Large intestine (tissue), 12 donors: ENCODE results near the gene OTOP3. TPM values are rescaled to one million over a fixed set of nuclear protein-coding genes. Genes with fewer than 3 reads are reported as not detected.

Source experiments
- DNase-seq, 2 donors: peaks; one replicate each; pipeline versions ENCODE4 v3.0.0 to v3.0.0-alpha.2; 2013
- H3K27ac ChIP-seq: one replicate; pipeline ENCODE4 v1.5.1; 2013; ENCODE audit warnings: low read length
- H3K27me3 ChIP-seq: 2 replicates; pipeline ENCODE4 v1.6.1; 2013; ENCODE audit warnings: low read length; ENCODE audit not compliant: control insufficient read depth, insufficient read depth
- H3K36me3 ChIP-seq: 2 replicates; pipeline ENCODE4 v1.6.1; 2013; ENCODE audit warnings: low read length; ENCODE audit not compliant: control insufficient read depth, insufficient read depth
- H3K4me1 ChIP-seq: one replicate; pipeline ENCODE4 v1.6.1; 2013; ENCODE audit warnings: low read length; ENCODE audit not compliant: control insufficient read depth, insufficient read depth
- H3K4me3 ChIP-seq: one replicate; pipeline ENCODE4 v1.5.1; 2013; ENCODE audit warnings: low read length
- H3K9me3 ChIP-seq: one replicate; pipeline ENCODE4 v1.6.1; 2013; ENCODE audit warnings: mild to moderate bottlenecking, low read depth, low read length, moderate library complexity; ENCODE audit not compliant: control insufficient read depth
- WGBS: methylation state at CpG from one replicate; pipeline ENCODE4 v1.1.5; 2013; ENCODE audit warnings: low lambda C conversion rate; ENCODE audit not compliant: insufficient coverage; 5-methylcytosine and 5-hydroxymethylcytosine counted together
- long read RNA-seq, 11 donors: transcript quantifications; one replicate each; lab custom pipeline, GENCODE V29; 2026
- polyA plus RNA-seq: library from polyadenylated mRNA; unstranded; fragments of 120-200 nt; gene quantifications from one replicate; pipeline ENCODE4 v1.2.1, GENCODE V29; 2013

The OTOP3 gene, protein sequence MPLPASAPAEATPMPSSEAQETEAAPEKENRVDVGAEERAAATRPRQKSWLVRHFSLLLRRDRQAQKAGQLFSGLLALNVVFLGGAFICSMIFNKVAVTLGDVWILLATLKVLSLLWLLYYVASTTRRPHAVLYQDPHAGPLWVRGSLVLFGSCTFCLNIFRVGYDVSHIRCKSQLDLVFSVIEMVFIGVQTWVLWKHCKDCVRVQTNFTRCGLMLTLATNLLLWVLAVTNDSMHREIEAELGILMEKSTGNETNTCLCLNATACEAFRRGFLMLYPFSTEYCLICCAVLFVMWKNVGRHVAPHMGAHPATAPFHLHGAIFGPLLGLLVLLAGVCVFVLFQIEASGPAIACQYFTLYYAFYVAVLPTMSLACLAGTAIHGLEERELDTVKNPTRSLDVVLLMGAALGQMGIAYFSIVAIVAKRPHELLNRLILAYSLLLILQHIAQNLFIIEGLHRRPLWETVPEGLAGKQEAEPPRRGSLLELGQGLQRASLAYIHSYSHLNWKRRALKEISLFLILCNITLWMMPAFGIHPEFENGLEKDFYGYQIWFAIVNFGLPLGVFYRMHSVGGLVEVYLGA
- 13.8 TPM for polyA plus RNA-seq
- long read RNA-seq, donor 1 = 0 reads
- long read RNA-seq, donor 2, partial matches to known transcripts = 0 of 1 reads
- long read RNA-seq, donor 2, other reads (novel, unspliced or antisense) = 0 of 1 reads
- long read RNA-seq, donor 3 = 0 reads
- long read RNA-seq, donor 4 = 0 reads
- long read RNA-seq, donor 5 = 0 reads
- long read RNA-seq, donor 6, transcript OTOP3-201 (7 exons, 2,516 nt) = major isoform, 8 of 25 reads
- long read RNA-seq, donor 6, partial matches to known transcripts = 17 of 25 reads
- long read RNA-seq, donor 6, other reads (novel, unspliced or antisense) = 0 of 25 reads
- long read RNA-seq, donor 7 = 0 reads
- long read RNA-seq, donor 8, partial matches to known transcripts = 0 of 2 reads
- long read RNA-seq, donor 8, other reads (novel, unspliced or antisense) = 0 of 2 reads
- long read RNA-seq, donor 9, partial matches to known transcripts = 0 of 1 reads
- long read RNA-seq, donor 9, other reads (novel, unspliced or antisense) = 0 of 1 reads
- long read RNA-seq, donor 10, transcript OTOP3-201 (7 exons, 2,516 nt) = major isoform, 14 of 22 reads
- long read RNA-seq, donor 10, partial matches to known transcripts = 8 of 22 reads
- long read RNA-seq, donor 10, other reads (novel, unspliced or antisense) = 0 of 22 reads
- long read RNA-seq, donor 11 = 0 reads

DNA sequence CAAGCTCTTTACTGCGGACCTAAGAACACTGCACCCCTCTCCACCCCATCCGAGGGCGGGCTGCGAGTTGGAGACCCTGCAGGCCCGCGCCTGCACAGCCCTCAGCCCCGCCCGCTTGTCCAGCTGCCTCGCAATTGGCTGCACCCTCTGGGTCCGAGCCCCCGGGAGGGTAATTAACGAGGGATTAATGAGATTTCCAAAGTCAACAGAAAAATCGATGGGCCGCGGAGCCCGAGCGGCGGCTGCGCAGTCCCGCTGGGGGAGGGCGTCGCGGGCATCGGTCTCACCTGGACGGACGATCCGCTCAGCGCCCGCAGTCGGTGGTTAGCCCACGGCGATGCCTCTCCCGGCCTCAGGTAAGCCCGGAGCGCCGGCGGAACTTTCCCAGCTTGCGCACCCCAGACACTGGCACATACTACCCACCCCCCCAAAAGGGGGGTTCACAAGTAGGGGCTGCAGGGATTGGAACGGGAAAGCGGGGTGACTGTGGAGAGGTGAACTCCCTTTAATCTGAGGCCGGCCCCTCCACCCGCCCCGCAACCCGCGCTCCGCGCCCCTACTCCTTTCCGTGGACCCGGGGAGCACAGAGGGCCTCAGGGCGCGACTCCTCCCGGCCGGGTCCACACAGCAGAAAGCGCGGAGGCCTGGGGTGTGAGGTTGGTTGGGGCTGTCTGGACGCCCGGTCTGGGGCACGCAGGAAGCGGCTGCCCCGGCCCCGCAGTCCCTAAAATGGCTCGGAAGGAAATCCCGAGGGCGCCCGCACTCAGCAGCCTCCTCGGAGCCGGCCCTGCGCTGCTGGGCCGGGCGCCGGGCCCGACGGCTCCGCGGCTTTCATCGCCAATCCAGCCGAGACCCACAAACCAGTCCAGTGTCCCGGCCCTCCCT, at the start of gene OTOP3:
Gene OTOP3, plus strand, starts transcription at position 314 of the 885 bp plus-strand sequence. Its CDS starts 24 bp downstream, at position 338.
- H3K27me3 ChIP-seq = peaks cover 76% of the 10 kb centered on the region
- no peaks in the 10 kb centered on the region for H3K36me3 ChIP-seq
- no CpG with 5 or more reads among the region's 78 CpGs for whole genome bisulfite sequencing
- H3K9me3 ChIP-seq = peaks cover 8% of the 10 kb centered on the region
- H3K4me1 ChIP-seq = peaks cover 36% of the 10 kb centered on the region
- H3K4me3 ChIP-seq = peak within 1 kb of the TSS; percentile 32
- DNase-seq = no peak
- no peak within 1 kb of the TSS for H3K27ac ChIP-seq

DNA sequence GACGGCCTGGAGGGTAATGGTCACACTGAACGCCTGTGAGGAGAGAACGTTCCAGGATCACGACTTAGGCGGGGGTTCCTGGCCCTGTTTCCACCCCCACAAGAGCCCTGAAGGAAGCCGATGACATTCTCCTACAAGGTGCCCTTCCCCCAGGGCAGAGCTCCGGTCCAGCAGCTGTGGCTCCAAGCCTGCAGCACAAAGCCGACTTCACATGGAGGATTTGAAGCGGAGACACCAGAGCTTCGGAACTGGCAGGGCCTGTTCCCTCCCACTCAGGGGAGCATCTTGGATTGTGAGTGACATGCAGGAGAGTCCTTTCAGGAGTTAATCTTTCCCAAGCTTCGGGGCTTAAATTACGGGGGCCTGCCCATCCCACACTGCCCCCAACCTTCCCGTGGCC, 47.2 kb upstream of the OTOP3 start:
- no CpG with 5 or more reads among the region's 13 CpGs for WGBS
- Histone ChIP-seq H3K36me3 (no peaks in the 10 kb centered on the region), H3K4me1 (peaks cover 6% of the 10 kb centered on the region), H3K9me3 (no peaks in the 10 kb centered on the region), H3K27ac (no peak overlapping the region), H3K27me3 (peaks cover 25% of the 10 kb centered on the region), H3K4me3 (no peak overlapping the region)
- no peak for DNase-seq

DNA sequence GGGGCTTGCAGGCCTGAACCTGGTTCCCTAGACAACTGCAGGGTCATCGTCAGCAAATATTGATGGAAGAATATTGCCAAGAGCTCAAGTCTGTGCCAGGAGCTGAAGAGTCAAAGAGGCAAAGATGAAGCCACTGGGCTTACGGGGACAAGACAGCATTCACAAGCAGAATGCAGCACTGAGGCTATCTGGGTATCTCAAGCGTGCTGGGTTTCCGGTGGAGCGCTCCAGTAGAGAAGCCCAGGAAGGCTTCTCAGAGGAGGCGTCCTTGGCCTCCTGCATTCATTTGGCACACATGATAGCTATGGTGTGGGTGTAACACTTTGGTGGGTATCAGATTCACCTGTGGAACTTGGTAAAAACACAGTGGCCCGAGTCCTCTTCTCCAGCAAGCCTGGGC, 45.1 kb upstream of the OTOP3 start:
- H3K27ac ChIP-seq = no peak overlapping the region
- no peaks in the 10 kb centered on the region for H3K9me3 ChIP-seq
- H3K4me1 ChIP-seq = peaks cover 13% of the 10 kb centered on the region
- H3K36me3 ChIP-seq = no peaks in the 10 kb centered on the region
- no peak for DNase-seq
- no peak overlapping the region for H3K4me3 ChIP-seq
- H3K27me3 ChIP-seq = peaks cover 40% of the 10 kb centered on the region
- WGBS = no CpG with 5 or more reads among the region's 7 CpGs

DNA sequence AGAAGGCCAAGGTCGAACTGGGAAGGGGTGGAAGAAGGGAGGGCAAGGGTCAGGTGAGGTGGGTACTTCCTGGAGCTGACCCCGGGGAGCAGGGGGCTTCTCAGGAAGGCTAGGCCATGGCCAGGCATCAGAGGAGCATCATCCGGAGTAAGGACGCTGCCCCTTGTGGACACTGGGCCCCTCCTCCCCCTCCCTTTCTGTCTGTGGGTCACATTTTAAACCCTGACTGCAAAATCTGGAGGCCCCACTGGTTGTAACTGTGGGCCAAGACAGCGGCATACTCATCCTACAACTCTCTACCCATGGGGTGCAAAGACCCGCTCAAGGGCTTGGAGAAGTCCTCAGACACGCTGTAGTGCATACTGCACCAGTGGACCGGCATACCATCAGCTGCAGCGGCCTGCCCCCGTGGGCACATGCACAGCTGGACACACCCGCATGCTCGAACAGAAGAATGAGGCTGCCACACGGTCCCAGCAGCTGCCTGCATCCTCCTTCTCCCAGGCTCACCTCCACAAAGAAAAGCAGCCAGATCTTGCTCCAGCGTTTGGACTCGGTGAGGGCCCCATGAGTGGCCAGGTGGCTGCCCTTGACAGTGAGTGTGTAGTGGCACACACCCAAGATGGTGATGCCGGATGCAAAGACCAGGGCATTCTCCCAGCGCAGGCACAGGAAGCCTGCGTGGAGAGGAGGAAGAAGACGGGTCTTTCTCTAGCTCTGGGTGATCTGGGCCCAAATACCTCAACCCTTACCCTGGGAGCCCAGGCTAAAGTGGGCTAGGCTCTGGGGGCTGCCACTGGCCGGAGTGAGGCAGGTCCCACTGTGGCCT, 43.5 kb upstream of the OTOP3 start:
- DNase-seq = peak in 1 of 2 donors; percentile 24

DNA sequence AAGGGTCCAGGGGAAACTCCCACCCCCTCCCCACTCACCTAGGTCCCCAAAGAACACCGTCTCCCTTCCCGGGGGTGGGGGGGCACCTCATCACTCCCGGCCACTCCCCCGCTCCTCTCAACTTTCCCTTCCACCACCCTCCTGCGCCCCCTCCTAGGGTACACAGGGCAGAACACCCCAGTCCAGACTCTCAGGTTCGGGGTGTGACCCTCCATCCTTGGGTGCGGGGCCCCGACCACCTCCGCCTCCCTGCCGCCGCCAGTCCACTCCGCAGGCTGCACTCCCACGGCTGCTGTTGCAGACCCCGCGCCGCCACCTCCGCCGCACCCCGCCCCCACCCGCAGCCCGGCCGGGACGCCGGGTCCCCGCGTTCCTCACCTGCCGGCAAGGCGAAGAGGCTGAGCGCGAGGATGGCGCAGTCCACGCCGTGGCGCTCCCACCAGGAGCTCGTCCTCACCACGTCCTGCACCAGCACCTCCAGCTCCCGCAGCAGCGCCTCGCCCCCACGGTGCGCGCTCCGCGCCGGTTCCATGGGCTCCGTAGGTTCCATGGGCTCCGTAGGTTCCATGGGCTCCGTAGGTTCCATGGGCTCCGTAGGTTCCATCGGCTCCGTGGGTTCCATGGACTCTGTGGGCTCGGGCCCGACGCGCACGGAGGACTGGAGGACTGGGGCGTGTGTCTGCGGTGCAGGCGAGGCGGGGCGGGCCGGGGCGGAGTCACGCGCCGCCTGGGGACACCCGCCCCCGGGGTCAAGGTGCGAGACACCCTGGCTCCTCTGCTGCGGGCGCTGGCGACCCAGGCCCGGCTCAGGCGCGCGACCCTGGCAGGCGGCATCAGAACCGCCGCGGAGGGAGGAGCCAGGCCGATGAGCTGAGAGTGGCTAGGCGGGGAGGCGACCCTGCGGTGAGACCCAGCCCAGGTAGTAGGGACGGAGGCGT, 42.5 kb upstream of the OTOP3 start, which contains the start of gene FADS6:
Gene FADS6, minus strand, starts transcription at position 660 of the 938 bp plus-strand sequence. Its CDS starts 38 bp downstream, at position 622.
- no peak within 1 kb of the TSS for H3K27ac ChIP-seq
- peak within 1 kb of the TSS; percentile 56 for H3K4me3 ChIP-seq
- H3K36me3 ChIP-seq = no peaks in the 10 kb centered on the region
- H3K9me3 ChIP-seq = no peaks in the 10 kb centered on the region
- peaks cover 13% of the 10 kb centered on the region for H3K4me1 ChIP-seq
- DNase-seq = peak; percentile 70 to 86
- peaks cover 49% of the 10 kb centered on the region for H3K27me3 ChIP-seq
- WGBS = 60% methylated on average over 2 of the region's 86 CpGs

More for the DNA sequence above, 43.5 kb upstream of the OTOP3 start:
- H3K4me1 ChIP-seq = peaks cover 13% of the 10 kb centered on the region
- WGBS = 20% methylated on average over 1 of the region's 20 CpGs
- H3K27ac ChIP-seq = no peak overlapping the region
- H3K9me3 ChIP-seq = no peaks in the 10 kb centered on the region
- H3K4me3 ChIP-seq = peak overlapping the region; percentile 56
- H3K27me3 ChIP-seq = peaks cover 49% of the 10 kb centered on the region
- no peaks in the 10 kb centered on the region for H3K36me3 ChIP-seq

DNA sequence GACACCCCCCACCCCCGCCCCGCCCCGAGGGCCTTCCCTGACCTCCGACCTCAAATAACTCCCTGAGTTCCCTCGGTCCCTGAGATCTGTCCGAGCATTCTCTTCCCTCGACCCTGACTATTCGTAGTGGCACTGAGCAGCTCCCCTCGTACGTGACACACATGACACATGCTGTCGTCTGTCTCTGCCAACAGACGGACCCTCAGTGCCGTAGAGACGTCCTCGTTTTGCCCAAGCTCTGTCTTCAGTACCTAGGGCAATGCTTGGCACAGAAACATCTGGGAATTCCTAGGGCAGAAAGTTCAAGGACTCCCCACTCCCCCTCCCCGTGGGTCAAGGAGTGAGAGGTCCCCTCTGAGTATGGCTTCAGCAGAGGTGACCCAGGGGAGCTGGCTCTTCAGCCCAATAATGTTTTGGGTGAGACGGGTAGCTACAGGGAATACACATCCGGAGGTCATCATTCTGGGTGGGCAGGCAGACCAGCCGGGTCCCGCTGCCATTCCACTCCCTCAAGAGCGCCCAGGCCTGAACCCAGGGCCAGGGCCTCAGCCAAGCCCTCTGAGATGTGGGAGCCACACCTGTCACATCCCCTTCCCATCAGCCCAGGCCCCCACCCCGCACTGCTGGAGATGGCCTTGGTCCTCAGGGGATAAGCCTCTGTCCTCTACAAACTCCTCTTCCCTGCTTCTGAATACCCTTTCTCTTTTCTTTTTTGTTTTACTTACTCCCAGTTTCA, 41.6 kb upstream of the OTOP3 start:
- no peak overlapping the region for H3K27ac ChIP-seq
- no peaks in the 10 kb centered on the region for H3K36me3 ChIP-seq
- H3K4me1 ChIP-seq = peaks cover 13% of the 10 kb centered on the region
- peak overlapping the region; percentile 46 for H3K4me3 ChIP-seq
- no peak for DNase-seq
- WGBS = no CpG with 5 or more reads among the region's 22 CpGs
- H3K9me3 ChIP-seq = no peaks in the 10 kb centered on the region
- H3K27me3 ChIP-seq = peaks cover 45% of the 10 kb centered on the region

DNA sequence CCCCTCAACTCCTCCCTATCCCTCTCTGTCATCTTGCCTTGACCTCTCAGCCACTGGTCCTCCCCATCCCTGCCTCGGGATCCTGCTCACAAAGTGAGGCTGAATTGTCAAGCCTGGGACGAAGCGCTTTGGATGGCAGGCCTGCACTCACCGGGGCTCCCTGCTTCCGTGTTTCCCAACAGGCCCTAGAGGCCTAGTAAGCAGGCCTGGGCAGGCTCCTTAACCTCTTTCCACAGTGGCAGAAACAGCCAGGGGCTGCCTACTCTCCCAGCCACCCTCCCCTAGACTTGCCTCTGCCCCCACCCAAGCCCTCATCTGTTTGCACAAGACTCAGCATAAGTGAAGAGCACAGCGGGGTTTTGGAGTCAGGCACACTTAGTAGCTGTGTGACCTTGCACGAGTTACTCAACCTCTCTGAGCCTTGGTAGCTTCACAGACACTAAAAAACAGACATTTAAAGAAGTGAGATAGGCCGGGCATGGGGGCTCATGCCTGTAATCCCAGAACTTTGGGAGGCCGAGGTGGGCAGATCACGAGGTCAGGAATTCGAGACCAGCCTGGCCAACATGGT, 37.2 kb upstream of the OTOP3 start:
- no peaks in the 10 kb centered on the region for H3K36me3 ChIP-seq
- H3K9me3 ChIP-seq = no peaks in the 10 kb centered on the region
- H3K27me3 ChIP-seq = peaks cover 24% of the 10 kb centered on the region
- no peak overlapping the region for H3K27ac ChIP-seq
- WGBS = no CpG with 5 or more reads among the region's 11 CpGs
- no peak for DNase-seq
- no peak overlapping the region for H3K4me3 ChIP-seq
- H3K4me1 ChIP-seq = peaks cover 7% of the 10 kb centered on the region

DNA sequence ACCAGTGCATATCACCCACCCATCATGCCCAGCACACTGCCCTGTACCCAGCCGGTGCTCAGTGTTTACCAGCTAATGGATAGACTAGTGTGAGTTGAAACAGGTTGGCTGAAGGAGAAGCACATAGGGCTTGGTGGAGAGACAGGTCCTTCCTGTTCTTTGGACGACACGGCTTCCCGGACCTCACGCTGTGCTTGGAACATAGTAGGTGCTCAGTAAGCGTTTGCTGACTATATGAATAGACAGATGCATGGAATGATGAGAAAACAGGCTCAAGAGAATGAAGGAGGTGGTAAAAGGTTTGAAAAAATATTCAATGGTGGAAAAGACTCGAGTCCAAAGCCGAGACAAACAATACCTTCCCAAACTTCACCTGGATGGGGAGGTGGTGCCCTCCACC, 35.5 kb upstream of the OTOP3 start:
- no peaks in the 10 kb centered on the region for H3K4me1 ChIP-seq
- H3K27ac ChIP-seq = no peak overlapping the region
- peaks cover 13% of the 10 kb centered on the region for H3K27me3 ChIP-seq
- WGBS = 100% methylated on average over 2 of the region's 8 CpGs
- no peaks in the 10 kb centered on the region for H3K36me3 ChIP-seq
- H3K9me3 ChIP-seq = no peaks in the 10 kb centered on the region
- no peak overlapping the region for H3K4me3 ChIP-seq
- DNase-seq = no peak
